Mucosa of rectum (tissue), 2 donors: ENCODE measurements around the gene PVRIG.
A peak's percentile ranks its signal among the peaks of the same experiment; 100 is the strongest.
"Not testable (repeated sequence)": the region's sequence is repeated elsewhere in the genome, so short reads cannot be mapped to it uniquely, and the experiment has no call there.

ENCODE experiments used
- H3K27ac ChIP-seq, 2 donors: one replicate each; pipeline ENCODE4 v1.7.0; 2013; ENCODE audit warnings: inconsistent platforms in 2 of 2, low read depth in 2 of 2, low read length in 2 of 2
- H3K27me3 ChIP-seq, 2 donors: one replicate each; pipeline ENCODE4 v1.7.0; 2013; ENCODE audit warnings: low read length in 2 of 2; ENCODE audit not compliant: control insufficient read depth in 2 of 2, insufficient read depth in 2 of 2
- H3K36me3 ChIP-seq, 2 donors: one replicate each; pipeline ENCODE4 v1.7.0; 2013; ENCODE audit warnings: low read length in 2 of 2; ENCODE audit not compliant: control insufficient read depth in 2 of 2, insufficient read depth in 2 of 2
- H3K4me1 ChIP-seq, 2 donors: one replicate each; pipeline ENCODE4 v1.7.0; 2013; ENCODE audit warnings: low read length in 2 of 2, mild to moderate bottlenecking in 1 of 2; ENCODE audit not compliant: control insufficient read depth in 2 of 2, insufficient read depth in 2 of 2
- H3K4me3 ChIP-seq, 2 donors: one replicate each; pipeline ENCODE4 v1.7.0; 2013; ENCODE audit warnings: low read length in 2 of 2
- H3K9ac ChIP-seq, 2 donors: one replicate each; pipeline ENCODE4 v1.7.0; 2013; ENCODE audit warnings: low read length in 2 of 2, low read depth in 1 of 2, mild to moderate bottlenecking in 1 of 2
- H3K9me3 ChIP-seq, 2 donors: one replicate each; pipeline ENCODE4 v1.7.0; 2013; ENCODE audit warnings: low read length in 2 of 2; ENCODE audit not compliant: control insufficient read depth in 2 of 2
- donor health status: healthy.
- donor health status: Normal muscosa, but diverticular disease.

PVRIG gene

DNA sequence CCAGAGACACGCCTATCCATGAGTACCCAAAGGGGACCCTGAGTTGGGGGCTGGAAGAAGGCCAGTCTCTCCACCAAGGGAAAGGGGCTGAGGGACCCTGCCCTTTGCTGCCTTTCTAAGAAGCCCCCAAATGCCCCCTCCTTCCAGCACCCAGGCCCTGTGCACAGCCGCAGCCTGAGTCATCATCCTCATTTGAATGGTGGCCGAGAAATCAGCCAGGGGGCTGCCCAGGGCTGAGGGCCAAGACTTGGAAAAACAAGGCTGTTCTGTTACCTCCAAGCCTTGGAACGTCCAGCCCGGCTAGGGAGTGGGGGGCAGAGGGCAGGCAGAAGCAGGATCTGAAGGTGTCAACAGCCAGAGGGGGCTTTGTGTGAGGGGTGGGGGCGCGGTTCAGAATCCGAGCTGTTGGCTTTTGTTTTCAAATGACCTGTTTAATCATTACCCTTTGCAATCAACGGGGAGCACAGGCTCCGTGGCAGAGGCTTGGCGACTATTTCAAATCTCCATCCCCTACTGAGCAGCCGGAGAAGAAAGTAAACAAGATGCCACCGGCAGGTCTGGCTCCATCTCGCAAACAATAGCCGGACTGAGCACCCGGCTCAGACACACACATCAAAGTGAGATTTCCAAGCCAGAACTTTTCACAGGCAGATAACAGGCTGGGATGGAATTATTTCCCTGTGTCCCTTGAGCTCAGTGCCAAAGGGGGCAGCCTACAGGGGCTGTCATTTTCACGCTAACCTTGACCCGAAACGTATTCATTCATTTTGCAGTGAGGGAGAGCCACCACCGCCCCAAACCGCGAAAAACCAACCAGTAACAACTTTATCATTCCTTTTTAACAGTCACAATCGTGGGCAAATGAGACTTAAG, 50.5 kb downstream of the PVRIG start:
- not testable (repeated sequence) for H3K27me3 ChIP-seq, H3K4me1 ChIP-seq, H3K36me3 ChIP-seq, H3K9me3 ChIP-seq, H3K27ac ChIP-seq, H3K9ac ChIP-seq
- H3K4me3 ChIP-seq = peak overlapping the region; percentile 10 to 37
